HepG2 (cell line): ENCODE results near the gene OSM. TPM values are rescaled to one million over a fixed set of nuclear protein-coding genes. Genes with fewer than 3 reads are reported as not detected.
A peak's percentile ranks its signal among the peaks of the same experiment; 100 is the strongest.

Source experiments
- BHLHE40 ChIP-seq: IDR thresholded peaks from 2 replicates; pipeline ENCODE4 v1.6.1; 2011; ENCODE audit warnings: low read length, improper control_type of control experiment
- CBX5 ChIP-seq: sonication (generic); formaldehyde crosslinking; IDR thresholded peaks from 2 replicates; pipeline ENCODE4 v1.4.0; 2020; ENCODE audit warnings: missing genetic modification reagents, borderline replicate concordance
- DR1 ChIP-seq: sonication (generic); formaldehyde crosslinking; IDR thresholded peaks from 2 replicates; pipeline ENCODE4 v1.8.0; 2021; ENCODE audit warnings: mild to moderate bottlenecking, missing genetic modification reagents, inconsistent platforms
- GPN1 ChIP-seq: sonication (generic); formaldehyde crosslinking; IDR thresholded peaks from 2 replicates; pipeline ENCODE4 v1.5.1; 2020; ENCODE audit warnings: missing genetic modification reagents, borderline replicate concordance
- HCFC1 ChIP-seq: fragments of 150-350 bp; IDR thresholded peaks from 2 replicates; pipeline ENCODE4 v1.6.1; 2014; ENCODE audit warnings: low read depth, low read length
- HOXD1 ChIP-seq: sonication (generic); formaldehyde crosslinking; IDR thresholded peaks from 2 replicates; pipeline ENCODE4 v1.5.0; 2020; ENCODE audit warnings: missing genetic modification reagents
- MBNL3 ChIP-seq: fragments of 250-450 bp; sonication (Bioruptor Pico); conservative IDR thresholded peaks from 2 replicates; pipeline ENCODE4 v1.8.0; 2022; ENCODE audit warnings: mild to moderate bottlenecking, inconsistent platforms
- NRL ChIP-seq: sonication (generic); formaldehyde crosslinking; IDR thresholded peaks from 2 replicates; pipeline ENCODE4 v1.5.0; 2020; ENCODE audit warnings: missing genetic modification reagents, mild to moderate bottlenecking, moderate library complexity, borderline replicate concordance
- PAWR ChIP-seq: sonication (generic); formaldehyde crosslinking; IDR thresholded peaks from 2 replicates; pipeline ENCODE4 v1.4.0; 2020; ENCODE audit warnings: missing genetic modification reagents, mild to moderate bottlenecking, borderline replicate concordance
- RBM22 ChIP-seq: fragments of 200-400 bp; formaldehyde crosslinking; optimal IDR thresholded peaks from 2 replicates; pipeline ENCODE3; 2017; ENCODE audit warnings: mild to moderate bottlenecking, low read length, moderate library complexity
- REL ChIP-seq: sonication (generic); formaldehyde crosslinking; conservative IDR thresholded peaks from 2 replicates; pipeline ENCODE4 v1.8.0; 2022; ENCODE audit warnings: mild to moderate bottlenecking, missing genetic modification reagents, moderate library complexity
- TCF12 ChIP-seq, 2 experiments: fragments of 450-650 bp in 1 of 2; sonication (generic) in 1 of 2; formaldehyde crosslinking in 1 of 2; IDR thresholded peaks; 2 replicates each; pipeline versions ENCODE4 v1.6.1 to v1.8.0; 2017 to 2022; ENCODE audit warnings: antibody characterized with exemption in 1 of 2, mild to moderate bottlenecking in 1 of 2, missing genetic modification reagents in 1 of 2, moderate library complexity in 1 of 2
- ZNF781 ChIP-seq: sonication (generic); formaldehyde crosslinking; IDR thresholded peaks from 2 replicates; pipeline ENCODE4 v1.5.1; 2020; ENCODE audit warnings: borderline replicate concordance, mild to moderate bottlenecking, missing genetic modification reagents; ENCODE audit errors: not compliant biosample characterization
- ZNF788 ChIP-seq: sonication (generic); formaldehyde crosslinking; IDR thresholded peaks from 2 replicates; pipeline ENCODE4 v1.5.0; 2020; ENCODE audit warnings: mild to moderate bottlenecking, missing genetic modification reagents, borderline replicate concordance
- ZSCAN20 ChIP-seq: sonication (generic); formaldehyde crosslinking; IDR thresholded peaks from 2 replicates; pipeline ENCODE4 v1.4.0; 2020; ENCODE audit warnings: missing genetic modification reagents, mild to moderate bottlenecking, borderline replicate concordance
- polyA plus RNA-seq, 8 experiments: library from polyadenylated mRNA; depleted of rRNA in 3 of 8; stranded (reverse) in 7 of 8; unstranded in 1 of 8; fragments of >200 nt; fragmentation: Illumina TruSeq in 4 of 8; extraction: Trizol in 4 of 8; gene quantifications; 2 replicates each; pipeline versions ENCODE4 v1.2.1 to v1.2.3, GENCODE V29; 2011 to 2016; ENCODE audit warnings: low read depth in 4 of 8, missing spikeins in 1 of 8, mixed read lengths in 1 of 8; ENCODE audit not compliant: insufficient read depth in 1 of 8
- total RNA-seq, 5 experiments: library from RNA; depleted of rRNA; stranded (reverse); fragments of >200 nt; fragmentation: Illumina TruSeq; extraction: Trizol; gene quantifications; 2 replicates each; pipeline ENCODE4 v1.2.3, GENCODE V29; 2016; ENCODE audit warnings: low read depth in 1 of 5
- TF ChIP-seq, protein P1 (sequence below), 2 experiments: IDR thresholded peaks; 2 replicates each; pipeline ENCODE4 v1.6.1; 2011 to 2012; ENCODE audit warnings: low read length in 2 of 2, borderline replicate concordance in 1 of 2, low read depth in 1 of 2, mild to moderate bottlenecking in 1 of 2, moderate library complexity in 1 of 2
- TF ChIP-seq, protein P2 (sequence below): sonication (generic); formaldehyde crosslinking; IDR thresholded peaks from 2 replicates; pipeline ENCODE4 v1.4.0; 2020; ENCODE audit warnings: missing genetic modification reagents
- TF ChIP-seq, protein P3 (sequence below): sonication (generic); formaldehyde crosslinking; IDR thresholded peaks from 2 replicates; pipeline ENCODE4 v1.5.1; 2020; ENCODE audit warnings: missing genetic modification reagents, mild to moderate bottlenecking, borderline replicate concordance
- TF ChIP-seq, protein P4 (sequence below): sonication (generic); formaldehyde crosslinking; IDR thresholded peaks from 2 replicates; pipeline ENCODE4 v1.5.0; 2020; ENCODE audit warnings: missing genetic modification reagents, mild to moderate bottlenecking, borderline replicate concordance

OSM gene
- total and polyA plus RNA-seq, 2 of the 13 experiments (the other 11 are each of a cell fraction or from before 2014, with no cell fraction given) = not detected

DNA sequence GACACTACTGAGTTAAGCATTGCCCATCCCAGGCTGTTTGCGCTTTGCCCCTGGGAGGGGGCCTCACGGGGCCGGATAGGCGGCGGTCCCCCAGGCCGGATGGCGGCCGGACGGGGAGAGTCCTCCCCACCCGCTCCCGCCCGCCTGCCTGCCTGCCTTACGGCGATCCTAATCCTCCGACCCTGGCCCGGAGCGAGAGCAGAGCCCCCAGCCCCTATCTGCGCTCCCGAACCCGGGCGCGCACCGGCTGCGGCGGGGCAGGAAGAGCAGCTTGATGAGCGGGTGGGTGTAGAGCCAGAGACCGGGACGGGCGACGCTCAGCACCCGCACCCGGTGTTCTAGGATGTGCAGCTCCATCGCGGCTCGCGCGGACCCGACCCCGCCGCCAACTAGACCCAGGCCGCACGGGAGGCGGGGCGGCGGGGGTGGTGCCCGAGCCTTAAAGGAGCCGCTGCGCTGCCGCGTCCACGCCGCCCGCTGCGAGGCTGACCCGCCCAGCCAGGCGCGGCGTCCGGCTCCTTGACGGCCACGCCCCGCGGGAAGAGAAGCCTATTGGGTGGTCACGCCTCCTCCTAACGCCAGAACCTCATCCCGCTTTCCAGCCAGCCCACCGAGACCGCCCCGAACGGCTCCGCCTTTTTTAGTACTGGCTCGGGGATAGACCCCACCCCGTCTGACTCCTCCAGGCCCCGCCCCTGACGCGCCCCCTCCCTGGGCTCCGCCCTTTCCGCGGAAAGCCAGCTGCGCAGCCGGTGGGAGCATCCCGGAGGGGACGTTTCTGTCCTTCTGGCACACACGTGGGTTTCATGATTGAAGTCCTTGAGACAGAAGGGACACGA is 22.7 kb upstream of the OSM start, which contains the start of gene CASTOR1 (continued):
- TF ChIP-seq ZNF781 (CRISPR knock-in tag) (no peak), TCF12 (IDR thresholded peaks at IDR 0.05) (no peak), TCF12 (CRISPR knock-in tag; IDR thresholded peaks at IDR 0.05) (no peak), HOXD1 (CRISPR knock-in tag) (no peak), GPN1 (0 out of 2 replicates have a peak, but pooled peaks have one; percentile 58), ZSCAN20 (CRISPR knock-in tag) (0 out of 2 replicates have a peak, but pooled peaks have one; percentile 7), CBX5 (CRISPR knock-in tag) (no peak), NRL (CRISPR knock-in tag) (no peak), RBM22 (no peak), ZNF788 (CRISPR knock-in tag) (no peak), BHLHE40 (no peak), DR1 (CRISPR knock-in tag) (no peak), REL (no peak), MBNL3 (CRISPR knock-in tag) (no peak), HCFC1 (no peak), PAWR (CRISPR knock-in tag) (no peak)
- TF ChIP-seq, protein P1, sequence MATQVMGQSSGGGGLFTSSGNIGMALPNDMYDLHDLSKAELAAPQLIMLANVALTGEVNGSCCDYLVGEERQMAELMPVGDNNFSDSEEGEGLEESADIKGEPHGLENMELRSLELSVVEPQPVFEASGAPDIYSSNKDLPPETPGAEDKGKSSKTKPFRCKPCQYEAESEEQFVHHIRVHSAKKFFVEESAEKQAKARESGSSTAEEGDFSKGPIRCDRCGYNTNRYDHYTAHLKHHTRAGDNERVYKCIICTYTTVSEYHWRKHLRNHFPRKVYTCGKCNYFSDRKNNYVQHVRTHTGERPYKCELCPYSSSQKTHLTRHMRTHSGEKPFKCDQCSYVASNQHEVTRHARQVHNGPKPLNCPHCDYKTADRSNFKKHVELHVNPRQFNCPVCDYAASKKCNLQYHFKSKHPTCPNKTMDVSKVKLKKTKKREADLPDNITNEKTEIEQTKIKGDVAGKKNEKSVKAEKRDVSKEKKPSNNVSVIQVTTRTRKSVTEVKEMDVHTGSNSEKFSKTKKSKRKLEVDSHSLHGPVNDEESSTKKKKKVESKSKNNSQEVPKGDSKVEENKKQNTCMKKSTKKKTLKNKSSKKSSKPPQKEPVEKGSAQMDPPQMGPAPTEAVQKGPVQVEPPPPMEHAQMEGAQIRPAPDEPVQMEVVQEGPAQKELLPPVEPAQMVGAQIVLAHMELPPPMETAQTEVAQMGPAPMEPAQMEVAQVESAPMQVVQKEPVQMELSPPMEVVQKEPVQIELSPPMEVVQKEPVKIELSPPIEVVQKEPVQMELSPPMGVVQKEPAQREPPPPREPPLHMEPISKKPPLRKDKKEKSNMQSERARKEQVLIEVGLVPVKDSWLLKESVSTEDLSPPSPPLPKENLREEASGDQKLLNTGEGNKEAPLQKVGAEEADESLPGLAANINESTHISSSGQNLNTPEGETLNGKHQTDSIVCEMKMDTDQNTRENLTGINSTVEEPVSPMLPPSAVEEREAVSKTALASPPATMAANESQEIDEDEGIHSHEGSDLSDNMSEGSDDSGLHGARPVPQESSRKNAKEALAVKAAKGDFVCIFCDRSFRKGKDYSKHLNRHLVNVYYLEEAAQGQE (IDR thresholded peaks at IDR 0.05; ENCODE audit: borderline replicate concordance in 1 of 2, low read depth in 1 of 2, low read length in 2 of 2) = no peak
- TF ChIP-seq, protein P2, sequence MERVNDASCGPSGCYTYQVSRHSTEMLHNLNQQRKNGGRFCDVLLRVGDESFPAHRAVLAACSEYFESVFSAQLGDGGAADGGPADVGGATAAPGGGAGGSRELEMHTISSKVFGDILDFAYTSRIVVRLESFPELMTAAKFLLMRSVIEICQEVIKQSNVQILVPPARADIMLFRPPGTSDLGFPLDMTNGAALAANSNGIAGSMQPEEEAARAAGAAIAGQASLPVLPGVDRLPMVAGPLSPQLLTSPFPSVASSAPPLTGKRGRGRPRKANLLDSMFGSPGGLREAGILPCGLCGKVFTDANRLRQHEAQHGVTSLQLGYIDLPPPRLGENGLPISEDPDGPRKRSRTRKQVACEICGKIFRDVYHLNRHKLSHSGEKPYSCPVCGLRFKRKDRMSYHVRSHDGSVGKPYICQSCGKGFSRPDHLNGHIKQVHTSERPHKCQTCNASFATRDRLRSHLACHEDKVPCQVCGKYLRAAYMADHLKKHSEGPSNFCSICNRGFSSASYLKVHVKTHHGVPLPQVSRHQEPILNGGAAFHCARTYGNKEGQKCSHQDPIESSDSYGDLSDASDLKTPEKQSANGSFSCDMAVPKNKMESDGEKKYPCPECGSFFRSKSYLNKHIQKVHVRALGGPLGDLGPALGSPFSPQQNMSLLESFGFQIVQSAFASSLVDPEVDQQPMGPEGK (CRISPR knock-in tag) = peak; percentile 43
- TF ChIP-seq, protein P3, sequence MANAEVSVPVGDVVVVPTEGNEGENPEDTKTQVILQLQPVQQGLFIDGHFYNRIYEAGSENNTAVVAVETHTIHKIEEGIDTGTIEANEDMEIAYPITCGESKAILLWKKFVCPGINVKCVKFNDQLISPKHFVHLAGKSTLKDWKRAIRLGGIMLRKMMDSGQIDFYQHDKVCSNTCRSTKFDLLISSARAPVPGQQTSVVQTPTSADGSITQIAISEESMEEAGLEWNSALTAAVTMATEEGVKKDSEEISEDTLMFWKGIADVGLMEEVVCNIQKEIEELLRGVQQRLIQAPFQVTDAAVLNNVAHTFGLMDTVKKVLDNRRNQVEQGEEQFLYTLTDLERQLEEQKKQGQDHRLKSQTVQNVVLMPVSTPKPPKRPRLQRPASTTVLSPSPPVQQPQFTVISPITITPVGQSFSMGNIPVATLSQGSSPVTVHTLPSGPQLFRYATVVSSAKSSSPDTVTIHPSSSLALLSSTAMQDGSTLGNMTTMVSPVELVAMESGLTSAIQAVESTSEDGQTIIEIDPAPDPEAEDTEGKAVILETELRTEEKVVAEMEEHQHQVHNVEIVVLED (CRISPR knock-in tag) = no peak
- TF ChIP-seq, protein P4, sequence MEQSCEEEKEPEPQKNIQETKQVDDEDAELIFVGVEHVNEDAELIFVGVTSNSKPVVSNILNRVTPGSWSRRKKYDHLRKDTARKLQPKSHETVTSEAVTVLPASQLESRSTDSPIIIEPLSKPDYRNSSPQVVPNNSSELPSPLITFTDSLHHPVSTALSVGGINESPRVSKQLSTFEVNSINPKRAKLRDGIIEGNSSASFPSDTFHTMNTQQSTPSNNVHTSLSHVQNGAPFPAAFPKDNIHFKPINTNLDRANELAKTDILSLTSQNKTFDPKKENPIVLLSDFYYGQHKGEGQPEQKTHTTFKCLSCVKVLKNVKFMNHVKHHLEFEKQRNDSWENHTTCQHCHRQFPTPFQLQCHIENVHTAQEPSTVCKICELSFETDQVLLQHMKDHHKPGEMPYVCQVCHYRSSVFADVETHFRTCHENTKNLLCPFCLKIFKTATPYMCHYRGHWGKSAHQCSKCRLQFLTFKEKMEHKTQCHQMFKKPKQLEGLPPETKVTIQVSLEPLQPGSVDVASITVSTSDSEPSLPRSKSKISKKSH = no peak
